NCI-H446 treated with DMSO at 0.1 percent for 48 hours (cell line): ENCODE data around the gene ELP1.
"Not testable (repeated sequence)": the region's sequence is repeated elsewhere in the genome, so short reads cannot be mapped to it uniquely, and the experiment has no call there.

ENCODE experiments used
- DNase-seq: peaks from one replicate; lab custom pipeline; 2025; lab: John Stamatoyannopoulos, UW

Gene ELP1

GRCh38 chr9:108854094-108854493, 79.8 kb downstream of the ELP1 start:
- DNase-seq, result no peak

- DNase-seq, result no peak
Observed at GRCh38 chr9:108852079-108852478, 81.8 kb downstream of the ELP1 start.

GRCh38 chr9:108851138-108851537, 82.8 kb downstream of the ELP1 start:
- no peak for DNase-seq

GRCh38 chr9:108850293-108850897, 83.5 kb downstream of the ELP1 start:
- no peak for DNase-seq

GRCh38 chr9:108848296-108848695, 85.6 kb downstream of the ELP1 start:
- not testable (repeated sequence) for DNase-seq

GRCh38 chr9:108845947-108846346, 88.0 kb downstream of the ELP1 start:
- DNase-seq, result no peak

- no peak for DNase-seq
Observed at GRCh38 chr9:108845507-108845906, 88.4 kb downstream of the ELP1 start.

- DNase-seq, result no peak
Observed at GRCh38 chr9:108844856-108845255, 89.1 kb downstream of the ELP1 start.

- no peak for DNase-seq
Observed at GRCh38 chr9:108844391-108844790, 89.5 kb downstream of the ELP1 start.

GRCh38 chr9:108842610-108843295, 91.2 kb downstream of the ELP1 start:
- no peak for DNase-seq

GRCh38 chr9:108839561-108839960, 94.4 kb downstream of the ELP1 start:
- not testable (repeated sequence) for DNase-seq

- no peak for DNase-seq
Observed at GRCh38 chr9:108838017-108838416, 95.9 kb downstream of the ELP1 start.

- no peak for DNase-seq
Observed at GRCh38 chr9:108837530-108837929, 96.4 kb downstream of the ELP1 start.

GRCh38 chr9:108836781-108837180, 97.1 kb downstream of the ELP1 start:
- no peak for DNase-seq

GRCh38 chr9:108836319-108836718, 97.6 kb downstream of the ELP1 start:
- DNase-seq, result no peak

GRCh38 chr9:108835831-108836230, 98.1 kb downstream of the ELP1 start:
- no peak for DNase-seq

- DNase-seq, result no peak
Observed at GRCh38 chr9:108834959-108835665, 98.8 kb downstream of the ELP1 start.

- DNase-seq, result no peak
Observed at GRCh38 chr9:108832179-108832500, 101.8 kb downstream of the ELP1 start.

- no peak for DNase-seq
Observed at GRCh38 chr9:108831496-108832178, 102.3 kb downstream of the ELP1 start.

- no peak for DNase-seq
Observed at GRCh38 chr9:108830272-108830671, 103.7 kb downstream of the ELP1 start.

GRCh38 chr9:108823829-108824228, 110.1 kb downstream of the ELP1 start:
- no peak for DNase-seq
